Stimulated activated CD4-positive, alpha-beta T cell treated with anti-CD3 and anti-CD28 coated beads, TNF-alpha, amount 100 ng/mL, for 4 hours (primary cell): ENCODE data around the gene PASD1.
"Not testable (repeated sequence)": the region's sequence is repeated elsewhere in the genome, so short reads cannot be mapped to it uniquely, and the experiment has no call there.

Experiments used
- DNase-seq, 3 experiments: peaks; one replicate each; pipeline ENCODE4 v3.0.0-alpha.2; 2020; ENCODE audit warnings: low read depth in 3 of 3

PASD1 gene

GRCh38 chrX:151563449-151563848 is at the start of gene PASD1:
PASD1 (plus strand) TSS chrX:151563675; CDS start chrX:151601554, 37,879 bp downstream.
- no peak for DNase-seq

- no peak for DNase-seq
Observed at GRCh38 chrX:151515237-151515636, 48.2 kb upstream of the PASD1 start.

GRCh38 chrX:151516538-151517187 is 46.8 kb upstream of the PASD1 start:
- DNase-seq, result no peak

- no peak for DNase-seq
Observed at GRCh38 chrX:151517421-151517820, 46.1 kb upstream of the PASD1 start.

GRCh38 chrX:151523351-151523750 is 40.1 kb upstream of the PASD1 start:
- DNase-seq, result no peak

GRCh38 chrX:151536571-151536970 is 26.9 kb upstream of the PASD1 start:
- no peak for DNase-seq

- no peak for DNase-seq
Observed at GRCh38 chrX:151537572-151537971, 25.9 kb upstream of the PASD1 start.

- no peak for DNase-seq
Observed at GRCh38 chrX:151538190-151539122, 25.0 kb upstream of the PASD1 start.

- no peak for DNase-seq
Observed at GRCh38 chrX:151543706-151544105, 19.8 kb upstream of the PASD1 start.

GRCh38 chrX:151546226-151546625 is 17.2 kb upstream of the PASD1 start:
- not testable (repeated sequence) for DNase-seq

- DNase-seq, result not testable (repeated sequence)
Observed at GRCh38 chrX:151551176-151551575, 12.3 kb upstream of the PASD1 start.

GRCh38 chrX:151552743-151553142 is 10.7 kb upstream of the PASD1 start:
- no peak for DNase-seq

GRCh38 chrX:151555301-151555700 is 8.2 kb upstream of the PASD1 start:
- DNase-seq, result not testable (repeated sequence)

- not testable (repeated sequence) for DNase-seq
Observed at GRCh38 chrX:151562485-151562884, 990 bp upstream of the PASD1 start.

GRCh38 chrX:151563003-151563402 is 472 bp upstream of the PASD1 start:
- not testable (repeated sequence) for DNase-seq

- no peak for DNase-seq
Observed at GRCh38 chrX:151564035-151564434, 560 bp downstream of the PASD1 start.

- DNase-seq, result not testable (repeated sequence)
Observed at GRCh38 chrX:151566872-151567271, 3.4 kb downstream of the PASD1 start.

- no peak for DNase-seq
Observed at GRCh38 chrX:151570561-151570960, 7.1 kb downstream of the PASD1 start.

- not testable (repeated sequence) for DNase-seq
Observed at GRCh38 chrX:151593384-151593783, 29.9 kb downstream of the PASD1 start.

- DNase-seq, result no peak
Observed at GRCh38 chrX:151596282-151596681, 32.8 kb downstream of the PASD1 start.

- no peak for DNase-seq
Observed at GRCh38 chrX:151604931-151605330, 41.5 kb downstream of the PASD1 start.

GRCh38 chrX:151609222-151609621 is 45.7 kb downstream of the PASD1 start:
- DNase-seq, result no peak

- DNase-seq, result no peak
Observed at GRCh38 chrX:151621422-151621821, 57.9 kb downstream of the PASD1 start.
